GM19025 (cell line): ENCODE results near the gene TXLNG.
A peak's percentile ranks its signal among the peaks of the same experiment; 100 is the strongest.
"Not testable (repeated sequence)": the region's sequence is repeated elsewhere in the genome, so short reads cannot be mapped to it uniquely, and the experiment has no call there.

Experiments used
- ATAC-seq: cut with Tn5 transposase; IDR thresholded peaks from one replicate; pipeline ENCODE4 v1.9.1; 2021; ENCODE audit warnings: mild to moderate bottlenecking, low read depth, moderate library complexity; ENCODE audit not compliant: unreplicated experiment

Gene TXLNG

DNA sequence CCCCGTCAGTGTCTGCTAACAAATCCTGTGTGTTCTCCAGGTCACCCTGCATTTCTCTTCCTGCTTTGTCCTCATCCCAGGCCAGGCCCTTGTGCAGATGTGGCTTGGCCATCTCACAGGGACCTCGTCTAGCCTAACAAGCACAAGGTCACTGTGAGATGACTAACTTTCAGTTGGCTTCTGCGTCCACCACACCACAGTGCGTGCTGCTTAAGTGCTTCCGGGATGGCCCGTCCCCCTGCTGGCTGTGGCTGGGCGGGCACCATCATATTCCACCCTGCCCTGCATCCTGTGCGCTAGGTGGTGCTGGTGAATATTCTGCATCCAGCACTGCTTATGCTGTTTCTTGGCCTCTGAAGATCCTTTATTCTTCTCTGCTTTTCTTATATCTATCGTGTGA is 50.1 kb downstream of the TXLNG start:
- ATAC-seq, result peak; percentile 69

DNA sequence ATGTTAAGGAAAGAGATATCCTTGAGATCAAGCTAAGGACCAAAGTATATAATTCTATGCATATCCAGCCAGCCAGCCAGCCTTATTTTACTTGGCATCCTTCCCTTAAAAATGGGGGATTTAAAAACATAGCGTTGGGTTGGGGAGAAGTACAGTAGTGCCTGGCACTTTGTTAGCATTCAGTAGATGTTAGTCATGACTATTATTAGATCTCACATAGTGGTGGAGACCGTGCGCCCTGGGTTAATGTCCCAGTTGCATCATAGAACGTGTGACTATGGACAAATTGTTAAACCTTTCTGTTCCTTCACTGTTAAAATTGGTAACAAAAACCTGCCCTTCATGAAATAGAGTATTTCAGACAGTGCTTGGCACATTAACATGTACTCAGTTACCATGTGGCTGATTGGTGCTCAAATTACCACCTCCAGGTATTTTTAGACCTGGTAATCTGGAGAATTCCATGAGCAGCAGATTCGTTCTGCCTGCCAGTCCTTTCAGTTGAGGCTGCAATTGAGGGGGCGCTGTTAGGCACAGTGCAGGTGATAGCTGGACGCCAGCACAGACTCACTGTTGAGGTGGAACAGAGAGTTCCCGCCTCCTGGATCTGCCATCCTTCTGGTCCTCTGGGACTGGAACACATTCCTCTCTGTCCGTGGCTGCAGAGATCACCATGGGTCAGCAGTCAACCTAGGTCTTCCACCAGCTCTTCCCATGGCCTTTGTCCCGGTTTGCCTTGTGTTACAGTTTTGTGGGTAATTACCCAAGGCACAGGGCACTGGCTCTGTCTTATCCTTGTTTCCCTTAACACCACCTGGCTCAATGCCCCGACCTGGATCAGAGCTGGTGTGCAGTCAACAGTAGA is 52.2 kb downstream of the TXLNG start:
- ATAC-seq, result no peak

DNA sequence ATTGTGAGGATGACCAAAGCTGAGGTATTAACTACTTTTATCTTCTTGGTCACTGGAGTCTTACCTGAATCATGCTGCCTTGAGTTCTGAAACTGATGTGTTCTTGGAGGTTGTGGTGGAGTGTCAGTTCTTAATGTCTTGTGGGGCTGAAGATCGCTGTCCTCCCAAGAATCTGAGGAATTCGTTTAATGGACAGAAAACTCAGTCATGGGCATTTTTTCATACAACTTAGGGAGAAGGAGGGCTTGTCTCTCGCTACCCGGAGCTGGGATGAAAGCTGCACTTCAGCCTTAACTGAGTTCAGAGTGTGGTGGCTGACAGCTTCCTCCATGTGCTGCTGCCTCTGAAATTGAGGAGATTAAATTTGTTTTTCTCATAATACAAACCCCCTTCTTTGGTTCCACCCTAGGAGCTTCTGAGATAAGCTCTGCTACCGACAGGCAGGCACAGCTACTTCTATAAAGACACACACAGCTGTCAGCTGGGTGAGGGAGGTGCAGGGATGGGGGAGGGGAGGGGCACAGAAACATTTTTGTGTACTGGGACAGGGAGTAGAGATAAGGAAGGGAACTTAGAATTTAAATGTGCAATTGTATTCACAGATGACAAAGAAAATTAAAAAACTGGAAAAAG is 53.1 kb downstream of the TXLNG start:
- ATAC-seq, result no peak

DNA sequence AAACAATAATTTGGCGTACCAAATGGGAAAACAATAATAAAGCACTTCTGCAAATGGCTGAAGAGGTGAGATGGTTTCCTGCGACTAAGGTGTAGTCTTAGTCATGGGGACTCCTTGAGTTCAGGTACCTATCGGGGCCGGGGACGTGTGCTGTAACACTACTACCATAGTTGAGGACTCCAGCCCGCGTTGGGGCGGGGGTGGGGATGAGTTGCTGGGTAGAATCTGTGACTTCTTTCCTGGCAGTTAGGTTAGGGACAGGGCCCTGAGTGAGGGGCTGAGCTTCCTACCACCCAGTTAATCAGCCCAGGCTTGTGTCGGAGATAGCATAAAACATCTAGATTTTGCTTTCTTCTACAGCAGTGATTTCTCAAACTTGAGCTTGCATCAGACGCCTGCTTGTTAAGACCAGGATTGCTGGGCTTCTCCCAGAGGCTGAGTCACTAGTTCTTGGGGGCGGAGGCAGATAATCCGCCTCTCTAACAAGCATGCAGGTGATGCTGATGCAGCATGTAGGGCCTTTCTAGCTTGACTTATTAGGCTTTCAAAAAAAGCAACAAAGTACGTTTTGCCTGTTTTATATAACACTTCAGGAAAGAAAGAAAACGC is 53.7 kb downstream of the TXLNG start:
- no peak for ATAC-seq

DNA sequence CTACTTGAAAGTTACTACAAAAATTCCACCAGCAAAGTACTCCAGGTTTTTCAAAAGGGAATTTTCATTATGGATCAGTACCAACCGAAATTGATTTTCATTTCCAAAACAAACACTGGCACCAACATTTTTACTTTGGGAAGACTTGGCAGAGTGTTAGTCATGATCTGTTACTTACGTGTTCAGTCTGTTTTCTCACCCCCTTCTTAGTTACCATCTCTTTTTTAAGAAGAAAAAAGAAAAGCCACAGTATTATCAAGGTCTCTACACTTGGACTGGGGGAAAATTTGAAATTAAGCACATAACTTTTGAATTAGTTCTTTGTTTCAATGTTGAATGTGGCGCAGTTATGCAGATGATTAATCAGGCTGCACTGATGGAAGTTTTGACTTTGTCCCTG is 56.4 kb downstream of the TXLNG start:
- ATAC-seq, result no peak

DNA sequence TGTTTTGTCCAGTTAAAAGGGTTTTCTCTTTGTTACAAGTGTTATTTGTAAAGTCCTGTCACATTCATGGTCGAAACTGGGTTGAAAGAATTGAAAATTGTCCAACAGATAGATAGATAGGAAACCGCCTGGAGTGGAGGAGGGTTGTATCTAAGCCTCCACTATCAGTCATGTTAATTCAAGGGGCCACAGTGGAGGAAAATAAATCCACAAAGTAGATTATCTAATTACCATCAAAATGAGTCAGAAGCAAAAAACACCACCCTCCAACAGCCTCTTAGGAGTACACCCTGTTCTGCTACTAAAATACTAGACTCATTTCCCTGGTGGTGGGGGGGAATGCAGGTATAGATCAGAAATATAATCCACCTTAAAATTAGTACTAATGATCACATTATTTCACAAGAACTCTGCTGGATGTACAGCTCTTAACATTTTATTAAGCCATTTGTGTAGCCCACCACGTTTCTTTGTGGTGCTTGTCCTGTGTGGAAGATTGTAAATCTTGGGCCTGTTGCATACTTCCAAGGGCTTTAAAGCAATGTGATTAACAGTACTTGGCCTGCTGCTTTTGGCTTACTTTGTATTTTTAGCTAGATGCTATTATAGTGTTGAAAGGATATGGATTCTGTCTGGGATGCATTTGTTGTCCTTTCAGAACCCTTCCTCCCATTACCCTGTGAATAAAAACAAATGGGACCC is 57.1 kb downstream of the TXLNG start:
- ATAC-seq, result no peak

DNA sequence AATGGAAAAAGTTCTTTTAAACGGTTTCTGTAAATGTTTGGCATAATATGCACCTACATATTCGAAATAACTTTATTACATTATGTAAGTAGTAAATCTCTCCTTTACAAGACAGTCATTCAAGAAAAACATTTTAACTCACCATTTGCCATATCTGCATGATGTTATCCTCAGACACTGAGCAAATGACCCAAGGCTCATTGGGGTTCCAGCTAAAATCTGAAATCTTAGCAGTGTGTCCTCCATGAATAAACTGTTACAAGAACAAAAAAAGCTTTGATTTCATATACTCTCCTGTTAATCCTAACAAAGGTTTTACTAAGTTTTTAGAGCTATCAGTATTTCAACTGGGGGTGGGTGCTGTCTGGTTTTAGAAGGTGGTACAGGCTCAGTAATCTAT is 59.4 kb downstream of the TXLNG start:
- ATAC-seq, result no peak

DNA sequence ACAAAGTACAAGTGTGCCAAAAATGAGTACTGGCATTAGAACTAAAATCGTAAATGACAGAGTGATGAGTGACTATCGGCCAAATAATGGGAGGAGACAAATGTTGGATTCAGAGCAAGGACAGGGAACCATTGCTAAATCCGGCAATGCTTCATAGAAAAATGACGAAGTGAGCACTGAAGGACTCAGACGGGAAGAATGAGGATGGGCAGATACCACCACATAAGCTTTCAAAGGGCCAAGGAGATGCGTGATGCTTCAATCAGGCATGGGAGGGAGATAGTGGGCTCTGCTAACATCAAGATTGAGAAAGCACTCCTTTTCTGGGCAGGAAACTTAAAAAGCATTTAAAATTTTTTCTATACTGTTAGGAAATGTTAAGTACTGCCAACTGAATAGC is 62.3 kb downstream of the TXLNG start:
- ATAC-seq, result no peak

DNA sequence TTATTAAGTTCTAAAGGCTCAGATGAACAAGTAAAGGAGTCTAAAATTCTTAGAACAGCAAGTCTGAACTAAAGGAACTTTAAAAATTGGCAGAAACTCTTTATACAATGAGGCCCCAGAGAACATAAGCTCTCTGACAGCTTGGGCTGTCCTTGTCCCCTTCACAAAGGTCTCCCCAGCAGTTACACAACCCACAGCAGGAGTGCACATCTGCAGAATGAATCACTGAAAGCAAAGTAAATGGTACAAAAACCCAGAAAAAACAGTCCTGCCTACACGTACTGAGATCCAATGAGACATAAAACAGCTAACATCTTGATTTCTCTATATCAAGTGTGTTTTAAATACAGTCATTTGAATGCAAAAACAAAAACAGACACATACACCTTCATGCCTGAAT is 65.2 kb downstream of the TXLNG start:
- ATAC-seq, result no peak

DNA sequence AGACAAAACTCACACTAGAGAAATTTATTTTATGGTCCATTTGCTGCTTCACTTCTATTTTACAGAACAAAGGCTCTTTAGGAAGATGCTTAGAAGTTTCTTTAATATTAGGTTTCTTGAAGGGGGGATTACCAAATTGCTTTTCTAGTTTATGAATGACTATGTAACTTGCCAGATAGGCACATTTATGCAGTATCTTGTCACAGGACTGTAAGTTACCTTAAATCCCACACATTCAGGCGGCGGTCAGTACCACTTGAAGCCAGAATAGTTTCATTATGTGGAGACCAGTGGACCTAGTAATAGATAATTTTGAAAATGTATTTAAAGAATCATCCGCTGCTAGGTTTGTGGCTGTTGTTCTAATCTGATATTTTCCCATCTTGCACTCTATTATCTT is 65.6 kb downstream of the TXLNG start:
- ATAC-seq, result no peak

DNA sequence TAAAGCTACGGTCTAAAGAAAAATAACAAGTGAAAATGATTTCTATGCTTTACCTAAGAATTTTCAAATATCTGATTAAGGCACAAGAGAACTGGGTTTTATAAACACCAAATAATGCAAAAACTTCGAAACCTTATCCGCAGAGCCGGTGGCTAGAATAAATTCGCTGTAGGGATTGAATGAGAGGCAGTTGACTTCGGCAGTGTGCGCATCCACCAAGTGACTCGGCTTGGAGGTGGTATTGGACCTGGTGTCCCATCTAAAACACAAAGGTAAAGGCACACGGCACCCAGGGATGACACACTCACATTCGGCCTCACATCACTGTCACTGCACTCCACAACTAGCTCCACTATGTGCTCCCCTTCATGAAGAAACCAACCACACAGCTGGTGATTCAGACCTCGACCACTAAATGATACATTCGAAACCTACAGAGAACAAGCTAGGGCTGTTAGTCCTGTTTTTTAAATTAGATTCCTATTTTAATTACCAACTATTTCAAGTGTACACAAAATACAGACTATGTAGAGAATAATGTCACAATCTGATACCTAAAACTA is 66.4 kb downstream of the TXLNG start:
- ATAC-seq, result no peak

DNA sequence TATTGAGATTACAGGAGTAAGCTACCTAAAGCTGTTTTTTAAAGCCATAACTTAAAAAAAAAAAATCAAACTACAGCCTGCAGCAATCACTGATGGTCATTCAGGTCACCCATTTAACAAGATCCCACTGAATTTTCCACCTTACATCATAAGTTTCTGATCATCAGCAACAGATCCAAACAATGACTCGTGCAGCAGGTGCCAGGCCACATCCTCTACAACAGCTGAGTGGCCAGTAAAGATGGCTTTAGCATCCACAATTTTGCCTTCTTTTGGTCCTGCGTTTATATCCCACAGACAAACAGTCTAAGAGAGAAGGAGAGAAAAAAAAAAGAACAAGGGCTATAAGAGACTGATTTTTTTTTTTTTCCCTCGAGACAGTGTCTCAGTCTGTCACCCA is 67.3 kb downstream of the TXLNG start:
- no peak for ATAC-seq

DNA sequence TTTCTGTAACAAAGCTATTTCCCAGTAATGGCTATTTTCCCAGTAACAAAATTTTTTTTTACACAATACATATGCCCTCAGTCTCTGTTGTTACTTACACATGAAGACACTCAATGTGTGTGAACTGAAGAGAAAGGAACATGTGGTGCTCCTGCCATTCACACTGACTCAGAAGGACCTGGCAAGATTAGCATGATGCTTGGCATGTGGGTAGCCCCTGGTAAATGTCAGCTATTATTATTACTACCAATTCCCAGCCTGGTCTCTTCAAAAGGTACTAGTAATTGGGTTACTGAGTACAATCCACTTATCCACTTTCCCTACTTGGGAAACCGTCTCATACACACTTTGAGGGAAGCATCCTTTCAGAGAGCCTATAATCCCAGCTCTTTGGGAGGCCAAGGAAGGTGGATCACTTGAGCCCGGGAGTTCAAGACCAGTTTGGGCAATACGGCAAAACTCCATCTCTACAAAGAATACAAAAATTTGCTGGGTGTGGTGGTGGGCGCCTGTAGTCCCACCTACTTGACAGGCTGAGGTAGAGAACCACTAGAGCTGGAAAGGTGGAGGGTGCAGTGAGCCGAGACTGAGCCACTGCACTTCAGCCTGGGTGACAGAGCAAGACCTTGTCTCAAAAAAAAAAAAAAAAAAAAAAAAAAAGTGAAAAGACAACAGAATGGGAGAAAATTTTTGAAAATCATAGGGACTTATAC is 69.3 kb downstream of the TXLNG start:
- no peak for ATAC-seq

DNA sequence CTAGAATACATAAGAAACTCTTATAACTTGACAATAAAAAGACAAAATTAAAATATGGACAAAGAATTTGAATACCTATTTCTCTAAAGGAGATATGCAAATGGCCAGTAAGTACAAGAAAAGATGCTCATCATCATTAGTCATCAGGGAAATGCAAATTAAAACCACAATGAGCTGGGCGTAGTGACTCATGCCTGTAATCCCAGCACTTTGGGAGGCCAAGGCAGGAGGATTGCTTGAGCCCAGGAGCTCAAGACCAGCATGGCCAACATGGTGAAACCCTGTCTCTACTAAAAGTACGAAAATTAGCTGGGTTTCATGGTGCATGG is 69.8 kb downstream of the TXLNG start:
- not testable (repeated sequence) for ATAC-seq

DNA sequence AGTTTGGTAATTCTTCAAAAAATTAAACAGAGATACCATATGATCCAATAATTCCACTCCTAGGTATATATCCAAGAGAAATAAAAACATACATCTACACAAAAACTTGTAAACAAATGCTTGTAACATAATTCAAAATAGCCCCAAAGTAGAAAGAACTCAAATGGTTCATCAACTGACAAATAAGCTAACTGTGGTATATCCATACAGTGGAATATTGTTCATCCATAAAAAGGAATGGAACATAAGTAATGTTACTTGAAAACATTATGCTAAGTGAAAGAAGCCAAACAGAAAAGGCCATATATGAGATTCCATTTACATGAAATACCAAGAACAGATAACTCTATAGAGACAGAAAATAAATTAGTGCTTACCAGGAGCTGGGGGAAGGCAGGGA is 70.5 kb downstream of the TXLNG start:
- ATAC-seq, result no peak

DNA sequence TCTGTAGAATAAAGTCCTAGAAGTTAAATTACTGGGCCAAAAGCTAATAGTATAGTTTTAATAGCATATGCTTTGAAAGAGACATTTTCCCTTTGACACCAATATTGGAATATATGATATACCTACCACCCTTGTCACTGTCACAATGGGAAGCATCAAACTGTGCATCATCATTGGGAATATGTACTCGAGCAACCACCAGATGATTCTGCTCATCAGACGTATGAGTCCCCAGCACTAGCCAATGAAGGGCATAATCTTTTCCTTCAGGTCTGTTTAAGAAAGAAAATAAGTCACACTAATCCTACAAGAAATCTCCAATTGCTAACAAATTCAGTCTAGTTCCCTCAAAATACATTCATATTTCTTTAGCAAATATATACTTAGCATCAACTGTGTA is 76.6 kb downstream of the TXLNG start:
- no peak for ATAC-seq

DNA sequence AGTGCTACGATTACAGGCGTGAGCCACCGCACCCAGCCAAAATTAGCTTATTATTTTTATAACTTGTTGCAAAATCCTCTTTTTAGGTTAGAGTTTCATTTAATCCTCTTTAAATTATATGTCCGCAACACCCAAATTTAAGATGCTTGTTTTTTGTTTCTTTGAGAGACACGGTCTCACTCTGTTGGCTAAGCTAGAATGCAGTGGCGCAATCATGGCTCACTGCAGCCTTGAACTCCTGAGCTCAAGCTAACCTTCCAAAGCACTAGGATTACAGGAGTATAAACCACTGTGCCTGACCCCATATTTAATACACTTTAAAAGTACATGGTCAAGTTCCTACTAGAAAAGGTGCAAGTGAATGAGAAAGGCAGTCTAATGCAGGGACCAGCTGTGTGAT is 81.7 kb downstream of the TXLNG start:
- no peak for ATAC-seq

DNA sequence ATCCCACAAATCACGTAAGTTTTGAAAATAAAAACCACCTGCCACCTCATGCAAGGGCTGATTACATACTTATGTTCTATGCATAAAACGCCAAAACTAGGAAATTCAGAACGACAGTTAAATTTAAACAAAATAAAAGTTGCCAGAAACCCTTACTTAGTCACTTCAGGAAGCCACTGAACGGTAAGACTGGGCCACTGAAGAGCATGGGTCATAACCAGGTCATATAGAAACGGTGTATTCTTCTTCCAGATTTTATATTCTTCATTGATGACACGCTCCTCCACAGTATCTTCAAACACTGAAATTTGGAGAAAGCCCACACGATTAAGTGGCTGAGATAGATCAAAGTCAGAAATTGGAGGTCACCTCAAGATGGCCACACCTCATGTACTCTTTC is 82.7 kb downstream of the TXLNG start:
- ATAC-seq, result no peak

DNA sequence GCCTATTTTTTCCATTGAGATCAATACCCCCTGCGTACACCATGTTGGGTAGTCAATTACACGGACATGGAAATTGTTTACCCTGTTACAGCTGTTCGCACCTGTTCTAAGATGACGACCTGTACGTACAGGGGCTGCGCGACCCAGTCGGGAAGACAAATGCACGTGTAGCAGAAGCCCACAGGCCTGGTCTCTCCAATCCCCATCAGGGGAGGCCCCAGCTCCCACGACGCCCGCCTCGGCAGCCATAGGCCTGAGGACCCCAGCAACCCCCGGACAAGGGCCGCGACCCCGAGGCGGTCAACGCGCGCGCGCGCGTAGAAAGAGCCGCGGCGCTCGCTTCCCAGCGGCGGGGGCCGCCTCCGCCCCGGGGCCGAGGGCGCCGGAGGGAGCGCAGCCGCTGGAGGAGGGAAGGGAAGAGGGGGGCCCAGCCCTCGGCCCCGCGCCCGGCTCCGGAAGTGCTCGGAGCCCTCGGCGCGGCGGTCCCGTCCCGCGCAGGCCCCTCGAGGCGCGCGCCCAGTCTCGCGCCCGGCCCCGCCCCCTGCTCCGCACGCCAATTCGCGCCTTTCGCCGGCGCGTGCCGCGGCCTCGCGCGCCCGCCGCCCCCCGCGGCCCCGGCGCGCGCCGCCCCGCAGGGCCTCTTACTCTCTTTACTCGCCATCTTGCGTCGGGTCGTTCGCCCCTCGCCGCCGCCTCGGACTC is 83.3 kb downstream of the TXLNG start:
- peak; percentile 42 for ATAC-seq
